ES-I3 (cell line): ENCODE data around the gene LRG1.

ENCODE experiments used
- H3K36me3 ChIP-seq: 2 replicates; pipeline ENCODE4 v1.6.1; 2013; ENCODE audit warnings: mild to moderate bottlenecking, low read length, control low read depth, moderate library complexity; ENCODE audit not compliant: insufficient read depth
- H3K4me1 ChIP-seq: 2 replicates; pipeline ENCODE4 v1.6.1; 2013; ENCODE audit warnings: mild to moderate bottlenecking, control low read depth, low read length; ENCODE audit not compliant: insufficient read depth
- H3K9ac ChIP-seq: 2 replicates; pipeline ENCODE4 v1.6.1; 2013; ENCODE audit warnings: low read depth, mild to moderate bottlenecking, low read length, moderate library complexity
- H3K9me3 ChIP-seq: 2 replicates; pipeline ENCODE4 v1.6.1; 2013; ENCODE audit warnings: mild to moderate bottlenecking, low read length, moderate library complexity; ENCODE audit not compliant: control insufficient read depth, insufficient read depth

The LRG1 gene

DNA sequence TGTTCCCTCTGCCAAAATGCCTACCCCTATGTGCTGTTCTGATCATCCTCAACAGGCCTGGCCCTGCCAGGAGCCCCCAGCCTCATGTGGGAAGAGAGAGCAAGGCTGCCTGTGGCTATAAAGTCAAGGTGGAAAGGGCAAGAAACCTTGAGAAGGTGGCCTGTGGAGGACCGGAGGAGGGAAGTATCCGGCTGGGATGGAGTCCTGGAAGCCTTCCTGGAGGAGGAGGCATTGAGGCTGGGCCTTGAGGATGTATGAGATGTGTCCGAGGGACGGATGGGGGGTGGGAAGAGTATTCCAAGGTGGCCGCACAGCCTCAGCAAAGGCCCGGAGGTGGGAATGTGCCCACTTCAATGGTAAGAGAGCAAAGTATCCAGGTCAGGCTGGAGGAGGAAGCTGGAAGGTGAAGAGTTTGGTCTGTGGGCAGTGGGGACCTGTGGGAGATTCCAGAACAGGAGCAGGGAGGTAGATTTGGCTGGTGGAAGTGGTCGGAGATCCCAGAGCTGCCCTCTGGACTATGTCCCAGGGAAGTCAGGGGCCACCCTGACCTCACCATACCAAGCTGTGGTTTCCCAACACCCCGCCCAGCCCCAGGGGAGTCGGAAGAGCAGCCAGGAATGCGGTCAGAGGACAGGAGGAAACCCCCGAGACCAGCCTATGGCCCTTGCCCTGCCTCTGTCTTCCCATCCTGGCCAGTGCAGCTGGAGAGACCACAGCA lies 18.5 kb downstream of the LRG1 start:
- Histone ChIP-seq H3K9ac (no peak overlapping the region), H3K4me1 (peaks cover 7% of the 10 kb centered on the region; the same call in 1 of the 2 replicates), H3K9me3 (no peaks in the 10 kb centered on the region), H3K36me3 (no peaks in the 10 kb centered on the region)

DNA sequence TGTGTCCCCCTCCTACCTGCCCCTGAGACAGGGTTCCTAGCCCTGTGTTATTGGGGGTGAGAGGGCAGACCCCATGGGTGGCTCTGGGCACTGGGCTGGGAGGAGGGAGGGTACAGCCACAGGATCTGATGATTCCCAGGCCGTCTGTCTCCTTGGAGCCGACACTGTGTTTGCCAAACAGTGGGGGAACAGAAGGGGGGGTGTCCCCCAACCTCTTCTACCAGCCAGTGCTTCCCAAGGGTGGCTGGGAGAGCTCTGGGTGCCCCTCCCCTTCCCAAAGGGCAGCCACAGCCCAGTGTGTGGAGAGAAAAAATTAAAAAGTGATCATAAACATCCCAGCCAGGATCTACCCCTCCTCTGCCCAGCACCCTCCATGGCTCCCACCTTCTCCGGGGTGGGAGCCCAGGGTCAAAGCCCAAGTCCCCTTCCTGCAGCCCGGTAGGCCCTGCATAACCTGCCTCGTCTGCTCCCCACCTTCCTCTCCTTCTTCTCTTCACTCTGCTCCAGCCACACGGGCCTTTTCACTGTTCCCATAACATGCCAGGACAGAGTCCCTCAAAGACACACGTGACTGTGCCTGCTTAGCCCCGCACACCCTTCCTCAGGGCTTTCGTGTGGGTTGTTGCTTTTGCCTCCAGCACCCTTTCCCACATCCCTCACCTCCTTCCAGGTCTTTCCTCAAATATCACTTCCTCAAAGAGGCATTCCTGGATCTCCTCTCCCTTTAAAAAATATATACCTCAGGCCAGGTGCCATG lies 20.1 kb downstream of the LRG1 start:
- Histone ChIP-seq H3K4me1 (peaks cover 7% of the 10 kb centered on the region; the same call in 1 of the 2 replicates), H3K36me3 (no peaks in the 10 kb centered on the region), H3K9me3 (no peaks in the 10 kb centered on the region), H3K9ac (no peak overlapping the region)

DNA sequence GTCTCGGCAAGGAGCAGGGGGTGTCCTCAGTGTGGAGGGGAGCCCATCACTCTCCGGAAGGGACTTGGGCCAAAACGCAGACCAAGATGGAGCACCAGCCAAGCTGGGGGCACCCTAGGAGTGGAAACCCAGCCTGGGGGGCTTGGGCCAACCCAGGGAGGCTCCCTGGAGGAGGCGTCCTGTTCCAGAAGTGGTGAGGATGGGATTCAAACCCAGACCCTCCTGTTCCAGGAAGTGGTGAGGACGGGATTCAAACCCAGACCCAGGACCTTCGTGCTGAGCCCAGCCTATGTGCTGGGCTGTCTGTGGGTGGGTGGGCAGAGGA lies 20.7 kb downstream of the LRG1 start:
- Histone ChIP-seq H3K4me1 (peaks cover 7% of the 10 kb centered on the region; the same call in 1 of the 2 replicates), H3K9ac (no peak overlapping the region), H3K9me3 (no peaks in the 10 kb centered on the region), H3K36me3 (no peaks in the 10 kb centered on the region)

DNA sequence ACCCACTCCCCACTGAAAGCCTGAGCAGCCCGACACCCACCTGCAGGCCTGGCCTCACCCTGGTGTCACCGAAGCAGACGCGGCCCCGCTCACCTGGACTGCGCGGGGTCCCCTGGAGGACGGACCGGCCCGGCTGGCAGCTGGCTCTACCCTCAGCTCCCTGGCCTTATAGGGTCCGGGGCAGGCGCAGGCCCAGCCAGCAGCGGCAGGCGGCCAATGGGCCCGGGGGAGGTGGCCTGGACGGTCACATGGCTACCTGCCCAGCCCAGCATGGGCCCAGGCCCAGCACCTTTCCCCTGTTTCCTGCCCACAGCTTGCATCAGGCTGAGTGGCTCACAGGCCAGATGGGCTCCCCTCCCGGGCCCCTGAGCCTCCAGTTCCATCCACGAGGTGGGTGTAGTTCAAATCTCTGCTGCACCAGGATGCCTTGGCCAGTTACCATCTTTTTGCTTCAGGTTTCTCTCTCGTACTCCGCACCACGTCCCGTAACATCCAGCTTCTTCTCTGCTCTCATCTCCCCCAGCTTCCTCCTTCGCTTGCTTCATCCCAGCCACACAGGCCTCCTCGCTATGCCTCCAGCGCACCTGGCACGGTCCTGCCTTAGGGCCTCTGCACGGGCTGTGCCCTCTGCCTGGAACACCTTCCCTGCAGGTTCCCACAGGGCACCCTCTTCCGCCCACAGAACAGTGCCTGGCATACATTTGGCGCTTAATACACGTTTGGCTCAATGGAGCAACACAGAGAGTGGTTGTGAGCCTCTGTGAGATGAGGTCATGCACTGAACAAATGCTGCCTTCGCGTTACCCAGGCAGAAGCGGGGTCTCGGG lies 21.3 kb downstream of the LRG1 start, which contains the start of gene PLIN4:
TSS of gene PLIN4 (minus strand) at position 142 of the 827 bp plus-strand sequence. CDS start 214 bp downstream, outside the sequence.
- Histone ChIP-seq H3K9me3 (no peaks in the 10 kb centered on the region), H3K9ac (no peak within 1 kb of the TSS), H3K4me1 (peaks cover 7% of the 10 kb centered on the region; the same call in 1 of the 2 replicates), H3K36me3 (no peaks in the 10 kb centered on the region)

DNA sequence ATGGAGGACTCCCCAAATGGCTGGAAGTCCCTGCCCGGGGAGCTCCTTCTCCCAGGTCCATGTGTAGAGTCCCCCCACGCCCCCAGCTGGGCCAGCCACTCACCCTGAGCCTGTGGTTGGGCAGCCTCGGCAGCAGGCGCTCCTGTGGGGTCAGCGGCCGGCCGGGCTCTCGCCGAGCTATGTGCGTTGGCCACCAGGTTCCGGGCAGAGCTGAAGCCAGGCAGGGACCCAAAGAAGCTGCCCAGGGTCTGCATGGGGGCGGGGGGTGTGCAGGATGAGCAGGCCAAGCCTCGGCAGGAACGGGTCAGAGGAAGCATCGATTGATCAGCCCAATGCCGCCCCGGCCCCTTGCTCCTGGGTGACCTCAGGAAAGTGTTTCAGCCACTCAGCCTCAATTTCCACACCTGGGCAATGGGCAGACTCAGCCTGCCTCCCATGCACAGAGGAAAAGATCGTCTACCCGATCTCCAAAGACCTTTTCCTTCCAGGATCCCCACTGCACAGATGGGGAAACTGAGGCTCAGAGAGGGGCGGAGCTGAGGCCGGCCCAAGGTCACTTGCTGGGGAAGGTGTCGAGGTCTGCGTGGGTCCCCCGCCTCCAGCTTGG lies 22.3 kb downstream of the LRG1 start:
- no peaks in the 10 kb centered on the region for H3K9me3 ChIP-seq
- H3K36me3 ChIP-seq: no peaks in the 10 kb centered on the region
- no peak overlapping the region for H3K9ac ChIP-seq
- peaks cover 7% of the 10 kb centered on the region; the same call in 1 of the 2 replicates for H3K4me1 ChIP-seq

DNA sequence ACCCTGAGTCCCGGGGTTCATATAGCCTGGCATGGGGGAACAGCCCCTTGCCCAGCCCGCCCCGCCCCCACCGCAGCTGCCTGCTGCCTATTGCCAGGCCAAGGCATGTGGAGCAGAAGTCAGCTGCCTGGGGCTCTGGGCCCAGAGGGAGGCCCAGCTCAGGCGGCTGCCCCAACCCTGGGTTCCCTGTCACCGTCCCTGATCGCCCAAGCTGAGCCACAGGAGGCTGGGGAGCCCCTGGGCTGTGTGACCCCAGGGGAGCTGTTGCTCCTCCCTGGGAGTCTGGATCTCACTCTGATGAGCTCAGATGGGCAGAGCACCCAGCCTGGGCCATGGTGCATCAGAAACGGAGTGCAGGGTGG lies 22.9 kb downstream of the LRG1 start:
- Histone ChIP-seq H3K36me3 (no peaks in the 10 kb centered on the region), H3K9me3 (no peaks in the 10 kb centered on the region), H3K9ac (no peak overlapping the region), H3K4me1 (peaks cover 7% of the 10 kb centered on the region; the same call in 1 of the 2 replicates)

DNA sequence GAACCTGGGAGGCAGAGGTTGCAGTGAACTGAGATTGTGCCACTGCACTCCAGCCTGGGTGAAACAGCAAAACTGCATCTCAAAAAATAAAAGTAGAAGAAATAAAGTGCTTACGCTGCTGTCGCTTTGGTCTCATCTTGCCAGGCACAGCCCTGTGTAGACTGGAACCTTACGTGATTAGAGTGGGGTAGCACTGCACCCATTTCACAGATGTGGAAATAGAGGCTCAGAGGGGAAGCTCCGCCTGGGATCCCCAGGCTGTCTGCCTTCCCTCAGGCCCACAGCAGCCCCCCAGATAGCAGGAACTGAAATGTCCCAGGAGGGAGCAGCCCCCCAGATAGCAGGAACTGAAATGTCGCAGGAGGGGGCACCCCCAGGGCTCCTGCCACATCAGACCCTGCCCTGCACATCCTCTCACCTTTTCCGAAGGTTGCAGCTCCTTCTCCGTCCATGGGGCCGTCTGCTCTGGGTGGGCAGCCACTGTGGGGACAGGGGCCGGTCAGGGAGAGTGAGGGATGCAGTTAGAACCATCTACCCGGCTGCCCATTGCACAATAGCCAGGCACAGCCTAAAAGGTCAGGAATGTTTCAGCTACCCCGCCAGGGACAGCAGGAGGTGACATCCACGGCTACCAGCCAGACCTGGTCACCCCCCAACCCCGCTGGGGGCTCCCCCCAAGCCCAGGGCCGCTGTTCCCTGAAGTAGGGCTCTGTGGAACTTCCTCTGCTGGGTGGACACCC lies 23.5 kb downstream of the LRG1 start:
- peaks cover 7% of the 10 kb centered on the region; the same call in 1 of the 2 replicates for H3K4me1 ChIP-seq
- H3K9me3 ChIP-seq: no peaks in the 10 kb centered on the region
- H3K36me3 ChIP-seq: no peaks in the 10 kb centered on the region
- H3K9ac ChIP-seq: no peak overlapping the region

DNA sequence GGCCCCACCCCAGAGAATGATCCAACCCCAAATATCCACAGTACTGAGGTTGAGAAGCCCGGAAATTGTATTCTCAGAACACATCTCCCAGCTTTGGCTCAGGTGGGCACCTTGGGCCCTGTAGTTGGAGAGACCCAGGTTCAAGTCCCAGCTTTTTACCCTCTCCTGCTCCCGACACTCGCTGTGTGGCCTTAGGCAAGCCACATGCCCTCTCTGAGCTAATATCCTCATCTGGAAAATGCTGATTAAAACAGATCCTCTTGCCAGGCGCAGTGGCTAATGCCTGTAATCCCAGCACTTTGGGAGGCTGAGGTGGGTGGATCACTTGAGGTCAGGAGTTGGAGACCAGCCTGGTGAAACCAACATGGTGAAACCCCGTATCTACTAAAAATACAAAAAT lies 24.1 kb downstream of the LRG1 start:
- H3K9me3 ChIP-seq: no peaks in the 10 kb centered on the region
- no peaks in the 10 kb centered on the region for H3K36me3 ChIP-seq
- H3K9ac ChIP-seq: no peak overlapping the region
- peaks cover 7% of the 10 kb centered on the region; the same call in 1 of the 2 replicates for H3K4me1 ChIP-seq

DNA sequence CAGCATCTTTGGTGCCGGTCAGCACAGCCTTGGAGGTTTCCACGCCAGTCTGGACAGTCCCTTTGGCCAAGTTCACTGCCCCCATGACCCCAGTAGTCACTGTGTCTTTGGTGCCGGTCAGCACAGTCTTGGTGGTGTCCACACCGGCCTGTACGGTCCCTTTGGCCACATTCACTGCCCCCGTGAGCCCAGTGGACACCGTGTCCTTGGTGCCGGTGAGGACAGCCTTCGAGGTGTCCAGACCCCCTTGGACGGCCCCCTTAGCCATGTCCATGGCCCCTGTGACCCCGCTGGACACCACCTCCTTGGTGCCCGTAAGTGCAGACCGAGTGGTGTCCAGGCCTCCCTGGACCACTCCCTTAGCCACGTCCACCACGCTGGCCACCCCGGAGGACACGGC lies 26.6 kb downstream of the LRG1 start:
- Histone ChIP-seq H3K9ac (no peak overlapping the region), H3K9me3 (no peaks in the 10 kb centered on the region), H3K4me1 (peaks cover 2% of the 10 kb centered on the region; the same call in 1 of the 2 replicates), H3K36me3 (no peaks in the 10 kb centered on the region)

DNA sequence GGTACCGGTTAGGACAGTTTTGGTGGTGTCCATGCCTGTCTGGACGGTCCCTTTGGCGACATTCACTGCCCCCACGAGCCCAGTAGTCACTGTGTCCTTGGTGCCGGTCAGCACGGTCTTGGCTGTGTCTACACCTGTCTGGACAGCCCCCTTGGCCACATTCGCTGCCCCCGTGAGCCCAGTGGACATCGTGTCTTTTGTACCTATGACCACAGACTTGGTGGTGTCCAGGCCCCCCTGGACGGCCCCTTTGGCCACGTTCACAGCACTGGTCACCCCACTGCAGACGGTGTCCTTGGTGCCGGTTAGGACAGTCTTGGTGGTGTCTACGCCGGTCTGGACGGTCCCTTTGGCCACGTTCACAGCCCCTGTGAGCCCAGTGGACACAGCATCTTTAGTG lies 27.8 kb downstream of the LRG1 start:
- Histone ChIP-seq H3K9me3 (no peaks in the 10 kb centered on the region), H3K9ac (no peak overlapping the region), H3K4me1 (no peaks in the 10 kb centered on the region; the same call in 1 of the 2 replicates), H3K36me3 (no peaks in the 10 kb centered on the region)

DNA sequence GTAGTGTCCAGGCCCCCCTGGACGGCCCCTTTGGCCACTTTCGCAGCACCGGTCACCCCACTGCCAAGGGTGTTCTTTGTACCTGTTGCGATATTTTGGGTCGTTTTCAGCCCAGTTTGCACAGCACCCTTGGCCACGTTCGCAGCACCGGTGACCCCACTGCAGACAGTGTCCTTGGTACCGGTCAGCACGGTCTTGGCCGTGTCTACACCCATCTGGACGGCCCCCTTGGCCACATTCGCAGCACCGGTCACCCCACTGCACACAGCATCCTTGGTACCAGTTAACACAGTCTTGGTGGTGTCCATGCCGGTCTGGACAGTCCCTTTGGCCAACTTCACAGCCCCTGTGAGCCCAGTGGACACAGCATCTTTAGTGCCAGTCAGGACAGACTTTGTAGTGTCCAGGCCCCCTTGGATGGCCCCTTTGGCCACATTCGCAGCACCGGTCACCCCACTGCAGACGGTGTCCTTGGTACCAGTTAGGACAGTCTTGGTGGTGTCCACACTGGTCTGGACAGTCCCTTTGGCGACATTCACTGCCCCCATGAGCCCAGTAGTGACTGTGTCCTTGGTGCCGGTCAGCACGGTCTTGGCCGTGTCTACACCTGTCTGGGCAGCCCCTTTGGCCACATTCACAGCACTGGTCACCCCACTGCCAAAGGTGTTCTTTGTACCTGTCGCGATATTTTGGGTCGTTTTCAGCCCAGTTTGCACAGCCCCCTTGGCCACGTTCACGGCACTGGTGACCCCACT lies 28.4 kb downstream of the LRG1 start:
- Histone ChIP-seq H3K4me1 (no peaks in the 10 kb centered on the region; the same call in 1 of the 2 replicates), H3K9ac (no peak overlapping the region), H3K9me3 (no peaks in the 10 kb centered on the region), H3K36me3 (no peaks in the 10 kb centered on the region)

DNA sequence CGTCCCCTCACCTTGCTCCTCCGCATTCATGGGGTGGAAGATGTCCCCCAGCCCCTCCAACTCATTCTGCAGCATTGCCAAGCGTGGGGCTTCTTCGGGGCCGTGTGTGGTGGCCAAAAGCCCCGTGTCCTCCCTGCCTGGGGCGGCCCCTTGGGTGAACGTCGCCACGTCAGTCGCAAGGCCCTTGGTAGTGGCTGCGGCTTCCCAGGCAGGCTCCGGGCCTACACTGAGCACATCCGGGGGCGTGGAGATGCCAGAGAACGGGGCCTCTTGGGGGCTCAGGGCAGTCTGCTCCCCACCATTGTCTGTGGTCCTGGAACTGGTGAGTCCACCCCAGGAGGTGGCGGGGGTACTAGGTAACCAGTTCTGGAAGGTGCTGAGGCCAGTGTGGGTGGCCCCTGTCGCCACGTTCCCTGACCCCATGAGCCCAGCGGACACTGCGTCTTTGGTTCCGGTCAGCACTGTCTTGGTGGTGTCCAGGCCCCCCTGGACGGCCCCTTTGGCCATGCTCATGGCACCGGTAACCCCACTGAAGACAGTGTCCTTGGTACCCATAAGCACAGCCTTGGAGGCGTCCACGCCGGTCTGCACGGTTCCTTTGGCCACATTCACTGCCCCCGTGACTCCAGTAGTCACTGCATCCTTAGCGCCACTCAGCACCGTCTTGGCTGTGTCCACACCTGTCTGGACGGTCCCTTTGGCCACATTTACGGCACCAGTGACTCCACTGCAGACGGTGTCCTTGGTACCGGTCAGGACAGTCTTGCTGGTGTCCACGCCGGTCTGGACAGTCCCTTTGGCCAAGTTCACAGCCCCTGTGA lies 29.2 kb downstream of the LRG1 start:
- no peak overlapping the region for H3K9ac ChIP-seq
- H3K4me1 ChIP-seq: no peaks in the 10 kb centered on the region
- no peaks in the 10 kb centered on the region for H3K9me3 ChIP-seq
- H3K36me3 ChIP-seq: no peaks in the 10 kb centered on the region
